ENCODE data around the gene CAMK1D.
"Not testable (repeated sequence)": the region's sequence is repeated elsewhere in the genome, so short reads cannot be mapped to it uniquely, and the experiment has no call there.

Gene CAMK1D

GRCh38 chr10:12526311-12526710, 177.0 kb downstream of the CAMK1D start:
- DNase-seq (ENCODE audit: low read depth) = no peak

GRCh38 chr10:12529976-12530375, 180.6 kb downstream of the CAMK1D start:
- no peak for DNase-seq (ENCODE audit: low read depth)

- DNase-seq (ENCODE audit: low read depth) = no peak
Measured at GRCh38 chr10:12531305-12532220, 182.2 kb downstream of the CAMK1D start.

GRCh38 chr10:12533151-12533550, 183.8 kb downstream of the CAMK1D start:
- DNase-seq (ENCODE audit: low read depth) = no peak

- DNase-seq (ENCODE audit: low read depth) = no peak
Measured at GRCh38 chr10:12533723-12534122, 184.4 kb downstream of the CAMK1D start.

GRCh38 chr10:12534824-12535223, 185.5 kb downstream of the CAMK1D start:
- no peak for DNase-seq (ENCODE audit: low read depth)

- DNase-seq (ENCODE audit: low read depth) = no peak
Measured at GRCh38 chr10:12535656-12536055, 186.3 kb downstream of the CAMK1D start.

- DNase-seq (ENCODE audit: low read depth) = no peak
Measured at GRCh38 chr10:12538491-12538995, 189.2 kb downstream of the CAMK1D start.

GRCh38 chr10:12539350-12540164, 190.2 kb downstream of the CAMK1D start:
- DNase-seq (ENCODE audit: low read depth) = no peak

- no peak for DNase-seq (ENCODE audit: low read depth)
Measured at GRCh38 chr10:12540341-12540781, 191.0 kb downstream of the CAMK1D start.

- DNase-seq (ENCODE audit: low read depth) = no peak
Measured at GRCh38 chr10:12541446-12542067, 192.2 kb downstream of the CAMK1D start.

- DNase-seq (ENCODE audit: low read depth) = no peak
Measured at GRCh38 chr10:12542133-12542670, 192.9 kb downstream of the CAMK1D start.

- no peak for DNase-seq (ENCODE audit: low read depth)
Measured at GRCh38 chr10:12543589-12543988, 194.2 kb downstream of the CAMK1D start.

GRCh38 chr10:12546160-12546802, 196.9 kb downstream of the CAMK1D start:
- DNase-seq (ENCODE audit: low read depth) = not testable (repeated sequence)

GRCh38 chr10:12547301-12547771, 198.0 kb downstream of the CAMK1D start:
- no peak for DNase-seq (ENCODE audit: low read depth)

- DNase-seq (ENCODE audit: low read depth) = no peak
Measured at GRCh38 chr10:12549297-12549696, 199.9 kb downstream of the CAMK1D start.

GRCh38 chr10:12550994-12551393, 201.6 kb downstream of the CAMK1D start:
- DNase-seq (ENCODE audit: low read depth) = no peak

- DNase-seq (ENCODE audit: low read depth) = no peak
Measured at GRCh38 chr10:12556039-12556438, 206.7 kb downstream of the CAMK1D start.

- DNase-seq (ENCODE audit: low read depth) = no peak
Measured at GRCh38 chr10:12559578-12560178, 210.3 kb downstream of the CAMK1D start.

- no peak for DNase-seq (ENCODE audit: low read depth)
Measured at GRCh38 chr10:12561307-12561706, 212.0 kb downstream of the CAMK1D start.

- DNase-seq (ENCODE audit: low read depth) = no peak
Measured at GRCh38 chr10:12561720-12562119, 212.4 kb downstream of the CAMK1D start.

Measured in GM04503 (cell line).